Peyer's patch (tissue), 4 donors: ENCODE results near the gene NEB. TPM values are rescaled to one million over a fixed set of nuclear protein-coding genes. Genes with fewer than 3 reads are reported as not detected.

ENCODE experiments used
- DNase-seq, 3 donors: peaks; one replicate each; pipeline ENCODE4 v3.0.0-alpha.2; 2017 to 2019
- H3K27ac ChIP-seq, 4 donors: fragments of 200-600 bp; sonication (generic); one replicate each; pipeline ENCODE4 v1.5.1; 2016 to 2019
- H3K27me3 ChIP-seq, 2 donors: fragments of 200-600 bp; sonication (generic); one replicate each; pipeline ENCODE4 v1.5.1; 2019
- H3K36me3 ChIP-seq, 3 donors: fragments of 200-600 bp; sonication (generic); one replicate each; pipeline ENCODE4 v1.5.1; 2016 to 2019
- H3K4me1 ChIP-seq, 4 donors: fragments of 200-600 bp; sonication (generic); one replicate each; pipeline ENCODE4 v1.5.1; 2016 to 2019
- H3K4me3 ChIP-seq, 4 donors: fragments of 200-600 bp; sonication (generic); 1 replicate in 3 of 4; 2 replicates in 1 of 4; pipeline ENCODE4 v1.5.1; 2016 to 2019; ENCODE audit warnings: mild to moderate bottlenecking in 1 of 4
- H3K9me3 ChIP-seq, 4 donors: fragments of 200-600 bp; sonication (generic); one replicate each; pipeline ENCODE4 v1.5.1; 2016 to 2019; ENCODE audit warnings: mild to moderate bottlenecking in 1 of 4
- CTCF ChIP-seq, 6 experiments: fragments of 450-650 bp in 4 of 6; fragments of 200-600 bp in 2 of 6; sonication (generic) in 1 of 6; IDR thresholded peaks; one replicate each; pipeline ENCODE4 v1.5.1; 2017 to 2019; ENCODE audit warnings: antibody characterized with exemption in 6 of 6, mild to moderate bottlenecking in 3 of 6, moderate library complexity in 1 of 6
- POLR2A ChIP-seq, 2 donors: fragments of 450-650 bp; IDR thresholded peaks; one replicate each; pipeline ENCODE4 v1.5.1; 2017; ENCODE audit warnings: antibody characterized with exemption in 2 of 2, mild to moderate bottlenecking in 2 of 2, moderate library complexity in 2 of 2
- total RNA-seq, 4 donors: library from RNA; depleted of rRNA; stranded (reverse); fragments of >200 nt; gene quantifications; one replicate each; pipeline ENCODE4 v1.1.0, GENCODE V29; 2016

NEB gene
- 1 to 10 TPM; 2.7 to 5.1 (median 4.2) TPM for total RNA-seq

GRCh38 chr2:151733771-151734672 is at the start of gene NEB:
TSS of gene NEB (minus strand) at chr2:151734476. CDS start at chr2:151733156, 1,320 bp downstream.
- Histone ChIP-seq H3K9me3 (no peaks in the 10 kb centered on the region), H3K4me1 (no peaks in the 10 kb centered on the region), H3K27me3 (no peaks in the 10 kb centered on the region), H3K27ac (no peak within 1 kb of the TSS), H3K36me3 (no peaks in the 10 kb centered on the region), H3K4me3 (no peak within 1 kb of the TSS)
- DNase-seq, result no peak
- no peak for TF ChIP-seq POLR2A (IDR thresholded peaks at IDR 0.05)
- TF ChIP-seq CTCF (IDR thresholded peaks at IDR 0.05), result no peak

- H3K27ac ChIP-seq, result no peak overlapping the region
- peaks cover 0 to 8% (median 0%) of the 10 kb centered on the region in 3 donors for H3K36me3 ChIP-seq
- H3K9me3 ChIP-seq, result no peaks in the 10 kb centered on the region
- TF ChIP-seq CTCF (IDR thresholded peaks at IDR 0.05) (no peak), POLR2A (IDR thresholded peaks at IDR 0.05) (no peak)
- H3K4me3 ChIP-seq, result no peak overlapping the region
- no peaks in the 10 kb centered on the region for H3K4me1 ChIP-seq
- H3K27me3 ChIP-seq, result no peaks in the 10 kb centered on the region
- no peak for DNase-seq
Observed at GRCh38 chr2:151783133-151783520, 48.9 kb upstream of the NEB start.

- Histone ChIP-seq H3K36me3 (peaks cover 0 to 11% (median 0%) of the 10 kb centered on the region in 3 donors), H3K9me3 (no peaks in the 10 kb centered on the region), H3K27me3 (no peaks in the 10 kb centered on the region), H3K4me3 (no peak overlapping the region), H3K27ac (no peak overlapping the region), H3K4me1 (no peaks in the 10 kb centered on the region)
- no peak for DNase-seq
- TF ChIP-seq CTCF (IDR thresholded peaks at IDR 0.05) (no peak), POLR2A (IDR thresholded peaks at IDR 0.05) (no peak)
Observed at GRCh38 chr2:151782378-151783132, 48.3 kb upstream of the NEB start.

GRCh38 chr2:151781642-151782041 is 47.4 kb upstream of the NEB start:
- Histone ChIP-seq H3K27ac (no peak overlapping the region), H3K27me3 (no peaks in the 10 kb centered on the region), H3K9me3 (no peaks in the 10 kb centered on the region), H3K4me1 (no peaks in the 10 kb centered on the region), H3K4me3 (no peak overlapping the region), H3K36me3 (peaks cover 0 to 17% (median 0%) of the 10 kb centered on the region in 3 donors)
- DNase-seq, result no peak
- TF ChIP-seq CTCF (IDR thresholded peaks at IDR 0.05) (no peak), POLR2A (IDR thresholded peaks at IDR 0.05) (no peak)

GRCh38 chr2:151780938-151781337 is 46.7 kb upstream of the NEB start:
- TF ChIP-seq CTCF (IDR thresholded peaks at IDR 0.05) (no peak), POLR2A (IDR thresholded peaks at IDR 0.05) (no peak)
- Histone ChIP-seq H3K27me3 (no peaks in the 10 kb centered on the region), H3K36me3 (peaks cover 0 to 17% (median 0%) of the 10 kb centered on the region in 3 donors), H3K27ac (no peak overlapping the region), H3K4me1 (no peaks in the 10 kb centered on the region), H3K9me3 (no peaks in the 10 kb centered on the region), H3K4me3 (no peak overlapping the region)
- DNase-seq, result no peak
